Breast epithelium (tissue), 4 donors: ENCODE measurements around the gene PITPNM1. TPM values are rescaled to one million over a fixed set of nuclear protein-coding genes. Genes with fewer than 3 reads are reported as not detected.
"Not testable (repeated sequence)": the region's sequence is repeated elsewhere in the genome, so short reads cannot be mapped to it uniquely, and the experiment has no call there.

ENCODE experiments used
- DNase-seq, 2 donors: peaks; one replicate each; pipeline ENCODE4 v3.0.0-alpha.2; 2019; ENCODE audit warnings: low spot score in 2 of 2
- H3K27ac ChIP-seq, 2 donors: fragments of 200-600 bp; sonication (generic) in 1 of 2; one replicate each; pipeline ENCODE4 v1.5.1; 2016 to 2019; ENCODE audit warnings: mild to moderate bottlenecking in 1 of 2
- H3K27me3 ChIP-seq, 2 donors: fragments of 200-600 bp; sonication (generic) in 1 of 2; one replicate each; pipeline versions ENCODE4 v1.5.1 to v1.6.0; 2017 to 2019; ENCODE audit warnings: control low read depth in 1 of 2, mild to moderate bottlenecking in 1 of 2
- H3K36me3 ChIP-seq: fragments of 200-600 bp; one replicate; pipeline ENCODE4 v1.5.1; 2019
- H3K4me1 ChIP-seq, 2 donors: fragments of 200-600 bp; sonication (generic); one replicate each; pipeline ENCODE4 v1.5.1; 2016 to 2019; ENCODE audit warnings: control low read depth in 1 of 2
- H3K4me3 ChIP-seq, 3 donors: fragments of 200-600 bp; sonication (generic); 1 replicate in 2 of 3; 2 replicates in 1 of 3; pipeline ENCODE4 v1.5.1; 2016 to 2019; ENCODE audit warnings: mild to moderate bottlenecking in 3 of 3, moderate library complexity in 2 of 3
- H3K9me3 ChIP-seq, 2 donors: fragments of 200-600 bp; sonication (generic) in 1 of 2; one replicate each; pipeline ENCODE4 v1.5.1; 2016 to 2019; ENCODE audit warnings: control low read depth in 1 of 2
- POLR2A ChIP-seq: fragments of 450-650 bp; IDR thresholded peaks from one replicate; pipeline ENCODE4 v1.6.1; 2016; ENCODE audit warnings: antibody characterized with exemption, mild to moderate bottlenecking, moderate library complexity
- POLR2AphosphoS5 ChIP-seq, 3 donors: sonication (generic); formaldehyde crosslinking; IDR thresholded peaks; one replicate each; pipeline ENCODE4 v1.6.1; 2017; ENCODE audit warnings: antibody characterized with exemption in 3 of 3
- intact Hi-C: fragments of 100-400 bp; cut with DNase I; formaldehyde crosslinking; loops from one replicate; pipeline ENCODE4 v1.15.1; 2023; ENCODE audit warnings: low total_unique reads
- total RNA-seq, 3 donors: library from RNA; depleted of rRNA; stranded (reverse); fragments of >200 nt; gene quantifications; one replicate each; pipeline ENCODE4 v1.1.0, GENCODE V29; 2016
- TF ChIP-seq, protein P1 (sequence below), 3 donors: fragments of 450-650 bp; IDR thresholded peaks; one replicate each; pipeline ENCODE4 v1.5.1; 2016 to 2017; ENCODE audit warnings: antibody characterized with exemption in 3 of 3, mild to moderate bottlenecking in 3 of 3, moderate library complexity in 3 of 3

PITPNM1 gene
- total RNA-seq, 3 donors from 2014 or later: 6.4 to 20.0 (median 11.7) TPM

DNA sequence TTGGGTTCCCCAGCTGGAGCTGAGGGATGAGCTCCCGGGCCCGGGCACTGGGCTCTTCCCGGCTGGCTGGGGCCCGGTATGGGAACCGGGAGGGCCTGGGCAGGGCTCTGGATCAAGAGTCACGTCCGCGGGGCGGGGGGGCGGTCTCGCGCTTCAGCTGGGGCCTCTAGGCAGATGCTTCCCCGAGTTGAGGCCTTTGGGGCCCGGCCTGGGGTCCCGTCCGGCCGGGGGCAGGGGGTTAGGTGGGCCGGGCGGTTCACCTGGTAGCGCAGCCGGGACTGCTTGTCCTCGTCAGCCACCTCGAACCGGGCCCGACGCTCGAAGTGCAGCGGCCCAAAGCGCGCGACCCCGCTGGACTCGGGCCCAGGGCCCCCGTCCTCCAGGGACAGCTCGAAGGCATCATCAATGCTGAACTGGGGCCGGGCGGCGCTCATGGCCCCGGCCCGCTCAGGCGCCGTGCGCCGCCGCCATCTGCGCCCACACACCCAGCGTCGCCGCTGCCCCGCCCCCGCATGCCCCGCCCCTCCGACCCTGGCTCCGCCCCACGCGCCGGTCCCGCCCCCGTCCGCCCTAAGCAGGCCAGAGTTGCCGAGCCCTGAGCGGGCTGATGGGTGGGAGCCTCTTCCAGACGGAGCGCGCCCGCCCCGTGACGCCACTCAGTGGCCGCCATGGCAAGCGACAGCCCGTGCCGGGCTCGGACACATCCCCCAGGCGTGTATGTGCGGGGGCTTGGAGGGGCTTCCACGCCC lies 36.2 kb downstream of the PITPNM1 start, which contains the start of gene TMEM134:
TMEM134 (minus strand) TSS at position 493 of the 749 bp plus-strand sequence; CDS start at position 434, 59 bp downstream.
- TF ChIP-seq POLR2AphosphoS5 (IDR thresholded peaks at IDR 0.05) (peak; percentile 73 to 84 (median 81)), POLR2A (peak; percentile 60)
- TF ChIP-seq, protein P1, sequence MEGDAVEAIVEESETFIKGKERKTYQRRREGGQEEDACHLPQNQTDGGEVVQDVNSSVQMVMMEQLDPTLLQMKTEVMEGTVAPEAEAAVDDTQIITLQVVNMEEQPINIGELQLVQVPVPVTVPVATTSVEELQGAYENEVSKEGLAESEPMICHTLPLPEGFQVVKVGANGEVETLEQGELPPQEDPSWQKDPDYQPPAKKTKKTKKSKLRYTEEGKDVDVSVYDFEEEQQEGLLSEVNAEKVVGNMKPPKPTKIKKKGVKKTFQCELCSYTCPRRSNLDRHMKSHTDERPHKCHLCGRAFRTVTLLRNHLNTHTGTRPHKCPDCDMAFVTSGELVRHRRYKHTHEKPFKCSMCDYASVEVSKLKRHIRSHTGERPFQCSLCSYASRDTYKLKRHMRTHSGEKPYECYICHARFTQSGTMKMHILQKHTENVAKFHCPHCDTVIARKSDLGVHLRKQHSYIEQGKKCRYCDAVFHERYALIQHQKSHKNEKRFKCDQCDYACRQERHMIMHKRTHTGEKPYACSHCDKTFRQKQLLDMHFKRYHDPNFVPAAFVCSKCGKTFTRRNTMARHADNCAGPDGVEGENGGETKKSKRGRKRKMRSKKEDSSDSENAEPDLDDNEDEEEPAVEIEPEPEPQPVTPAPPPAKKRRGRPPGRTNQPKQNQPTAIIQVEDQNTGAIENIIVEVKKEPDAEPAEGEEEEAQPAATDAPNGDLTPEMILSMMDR (IDR thresholded peaks at IDR 0.05): peak in 2 of 3 donors; percentile 25 to 47
- intact Hi-C loops: no loop called here
- peak within 1 kb of the TSS; percentile 88 to 93 for H3K27ac ChIP-seq
- H3K36me3 ChIP-seq: no peaks in the 10 kb centered on the region
- H3K27me3 ChIP-seq: no peaks in the 10 kb centered on the region
- no peaks in the 10 kb centered on the region for H3K9me3 ChIP-seq
- H3K4me1 ChIP-seq: peaks cover 5 to 8% of the 10 kb centered on the region in 2 donors
- peak within 1 kb of the TSS; percentile 76 to 85 (median 80) for H3K4me3 ChIP-seq
- DNase-seq: peak; percentile 90 to 94

- no peaks in the 10 kb centered on the region for H3K9me3 ChIP-seq
- peak overlapping the region; percentile 76 to 85 (median 80) for H3K4me3 ChIP-seq
- TF ChIP-seq, protein P1 (IDR thresholded peaks at IDR 0.05): no peak
- no peak for DNase-seq
- peak overlapping the region; percentile 88 to 93 for H3K27ac ChIP-seq
- no peaks in the 10 kb centered on the region for H3K36me3 ChIP-seq
- H3K27me3 ChIP-seq: no peaks in the 10 kb centered on the region
- H3K4me1 ChIP-seq: peaks cover 5 to 8% of the 10 kb centered on the region in 2 donors
- intact Hi-C loops: no loop called here
Observed at GRCh38 chr11:67468456-67468758, 36.8 kb downstream of the PITPNM1 start.

- H3K27ac ChIP-seq: peak overlapping the region; percentile 88 to 93
- H3K36me3 ChIP-seq: no peaks in the 10 kb centered on the region
- H3K9me3 ChIP-seq: no peaks in the 10 kb centered on the region
- H3K27me3 ChIP-seq: no peaks in the 10 kb centered on the region
- TF ChIP-seq POLR2A (no peak), POLR2AphosphoS5 (IDR thresholded peaks at IDR 0.05) (peak in 2 of 3 donors; percentile 28 to 76)
- TF ChIP-seq, protein P1 (IDR thresholded peaks at IDR 0.05): no peak
- peak overlapping the region; percentile 76 to 85 (median 80) for H3K4me3 ChIP-seq
- intact Hi-C loops: no loop called here
- DNase-seq: peak; percentile 95 to 98
- peaks cover 5 to 8% of the 10 kb centered on the region in 2 donors for H3K4me1 ChIP-seq
Observed at GRCh38 chr11:67468056-67468455, 37.1 kb downstream of the PITPNM1 start.

DNA sequence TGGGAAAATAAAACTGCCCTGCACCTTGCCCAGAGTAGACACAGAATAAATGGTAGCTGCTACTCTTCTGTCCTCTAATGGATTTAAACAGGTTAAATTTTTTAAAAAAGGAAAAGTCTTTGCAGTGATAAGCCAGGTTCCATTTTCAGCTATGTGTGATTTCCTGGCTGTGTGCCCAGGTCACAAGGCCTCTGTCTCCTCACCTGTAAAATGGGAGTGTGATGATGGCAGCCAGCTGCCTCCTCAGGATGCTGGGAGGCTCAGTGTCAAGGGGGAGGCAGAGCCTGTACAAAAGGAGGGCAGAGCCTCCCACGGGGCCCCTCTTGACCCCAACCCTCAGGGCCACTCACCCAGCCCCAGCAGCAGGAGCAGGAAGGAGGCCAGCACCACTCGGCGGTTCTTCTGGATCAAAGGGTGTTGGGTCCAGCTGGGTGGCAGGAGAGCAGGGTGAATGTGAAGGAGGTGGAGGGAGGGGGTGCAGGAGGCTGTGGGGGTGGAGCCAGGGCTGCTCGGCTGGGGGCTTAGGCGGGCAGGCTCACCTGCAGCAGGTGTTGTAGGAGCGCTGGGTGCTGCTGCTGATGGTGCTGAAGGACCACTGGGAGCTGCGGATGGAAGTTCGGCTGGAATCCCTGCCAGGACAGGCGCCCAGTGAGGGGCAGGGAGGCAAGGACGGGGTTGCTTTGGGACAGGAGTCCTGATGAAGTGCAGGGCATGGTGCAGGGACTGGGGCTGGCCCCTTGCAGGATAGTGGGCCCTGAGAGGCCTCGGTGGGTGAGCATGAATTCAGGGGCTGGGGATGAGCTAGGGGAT lies 38.0 kb downstream of the PITPNM1 start:
- Histone ChIP-seq H3K36me3 (no peaks in the 10 kb centered on the region), H3K4me3 (peak overlapping the region in 2 of 3 donors; percentile 80 to 85), H3K4me1 (peaks cover 5 to 8% of the 10 kb centered on the region in 2 donors), H3K27ac (peak overlapping the region; percentile 88 to 93), H3K27me3 (no peaks in the 10 kb centered on the region), H3K9me3 (no peaks in the 10 kb centered on the region)
- DNase-seq: no peak
- intact Hi-C loops: no loop called here
- TF ChIP-seq POLR2A: no peak
- TF ChIP-seq, protein P1 (IDR thresholded peaks at IDR 0.05): no peak
- TF ChIP-seq POLR2AphosphoS5 (IDR thresholded peaks at IDR 0.05): no peak

GRCh38 chr11:67466367-67466766 lies 38.8 kb downstream of the PITPNM1 start:
- intact Hi-C loops: no loop called here
- TF ChIP-seq POLR2A (no peak), POLR2AphosphoS5 (IDR thresholded peaks at IDR 0.05) (no peak)
- TF ChIP-seq, protein P1 (IDR thresholded peaks at IDR 0.05): no peak

GRCh38 chr11:67465530-67465929 lies 39.6 kb downstream of the PITPNM1 start:
- H3K27me3 ChIP-seq, intact Hi-C loops, H3K4me1 ChIP-seq, H3K36me3 ChIP-seq, DNase-seq, H3K9me3 ChIP-seq: not testable (repeated sequence)
- Histone ChIP-seq H3K27ac (peak overlapping the region; percentile 95 to 98), H3K4me3 (peak overlapping the region in 1 of 3 donors; percentile 74)

More at GRCh38 chr11:67466367-67466766, 38.8 kb downstream of the PITPNM1 start:
- H3K27ac ChIP-seq: peak overlapping the region; percentile 88 to 93
- no peak for DNase-seq
- H3K27me3 ChIP-seq: no peaks in the 10 kb centered on the region
- H3K4me3 ChIP-seq: no peak overlapping the region
- no peaks in the 10 kb centered on the region for H3K9me3 ChIP-seq
- no peaks in the 10 kb centered on the region for H3K36me3 ChIP-seq
- peaks cover 5 to 8% of the 10 kb centered on the region in 2 donors for H3K4me1 ChIP-seq
